ES-I3 (cell line): ENCODE data around the gene CRACR2B.

ENCODE experiments used
- H3K36me3 ChIP-seq: 2 replicates; pipeline ENCODE4 v1.6.1; 2013; ENCODE audit warnings: mild to moderate bottlenecking, low read length, control low read depth, moderate library complexity; ENCODE audit not compliant: insufficient read depth
- H3K4me1 ChIP-seq: 2 replicates; pipeline ENCODE4 v1.6.1; 2013; ENCODE audit warnings: mild to moderate bottlenecking, control low read depth, low read length; ENCODE audit not compliant: insufficient read depth
- H3K9ac ChIP-seq: 2 replicates; pipeline ENCODE4 v1.6.1; 2013; ENCODE audit warnings: low read depth, mild to moderate bottlenecking, low read length, moderate library complexity
- H3K9me3 ChIP-seq: 2 replicates; pipeline ENCODE4 v1.6.1; 2013; ENCODE audit warnings: mild to moderate bottlenecking, low read length, moderate library complexity; ENCODE audit not compliant: control insufficient read depth, insufficient read depth

Gene CRACR2B

GRCh38 chr11:827897-828192 is at the start of gene CRACR2B:
Gene CRACR2B, plus strand, starts transcription at chr11:827919. Its CDS starts 689 bp downstream, at chr11:828608.
- Histone ChIP-seq H3K4me1 (peaks cover 22% of the 10 kb centered on the region), H3K36me3 (no peaks in the 10 kb centered on the region), H3K9me3 (no peaks in the 10 kb centered on the region), H3K9ac (peak within 1 kb of the TSS; percentile 70)

GRCh38 chr11:778976-779954 is 48.5 kb upstream of the CRACR2B start:
- Histone ChIP-seq H3K4me1 (peaks cover 7% of the 10 kb centered on the region; the same call in 1 of the 2 replicates), H3K9me3 (no peaks in the 10 kb centered on the region), H3K9ac (no peak overlapping the region), H3K36me3 (no peaks in the 10 kb centered on the region)

GRCh38 chr11:779955-780532 is 47.7 kb upstream of the CRACR2B start:
- no peaks in the 10 kb centered on the region for H3K9me3 ChIP-seq
- H3K36me3 ChIP-seq, result no peaks in the 10 kb centered on the region
- no peak overlapping the region for H3K9ac ChIP-seq
- peaks cover 7% of the 10 kb centered on the region; the same call in 1 of the 2 replicates for H3K4me1 ChIP-seq

- Histone ChIP-seq H3K9me3 (no peaks in the 10 kb centered on the region), H3K4me1 (peaks cover 2% of the 10 kb centered on the region; the same call in 1 of the 2 replicates), H3K36me3 (no peaks in the 10 kb centered on the region), H3K9ac (no peak overlapping the region)
Observed at GRCh38 chr11:782264-783174, 45.2 kb upstream of the CRACR2B start.

GRCh38 chr11:783581-784015 is 44.1 kb upstream of the CRACR2B start:
- Histone ChIP-seq H3K4me1 (peaks cover 2% of the 10 kb centered on the region; the same call in 1 of the 2 replicates), H3K9me3 (no peaks in the 10 kb centered on the region), H3K9ac (no peak overlapping the region), H3K36me3 (no peaks in the 10 kb centered on the region)

GRCh38 chr11:786235-787083 is 41.3 kb upstream of the CRACR2B start:
- Histone ChIP-seq H3K36me3 (no peaks in the 10 kb centered on the region), H3K9me3 (no peaks in the 10 kb centered on the region), H3K4me1 (peaks cover 9% of the 10 kb centered on the region; the same call in 1 of the 2 replicates)

GRCh38 chr11:787084-787675 is 40.5 kb upstream of the CRACR2B start:
- Histone ChIP-seq H3K36me3 (no peaks in the 10 kb centered on the region), H3K9me3 (no peaks in the 10 kb centered on the region), H3K9ac (no peak overlapping the region), H3K4me1 (peaks cover 7% of the 10 kb centered on the region; the same call in 1 of the 2 replicates)

More at GRCh38 chr11:786235-787083, 41.3 kb upstream of the CRACR2B start:
- H3K9ac ChIP-seq, result no peak overlapping the region

- peaks cover 7% of the 10 kb centered on the region; the same call in 1 of the 2 replicates for H3K4me1 ChIP-seq
- no peaks in the 10 kb centered on the region for H3K36me3 ChIP-seq
- H3K9me3 ChIP-seq, result no peaks in the 10 kb centered on the region
- H3K9ac ChIP-seq, result no peak overlapping the region
Observed at GRCh38 chr11:788009-788640, 39.6 kb upstream of the CRACR2B start.

GRCh38 chr11:788953-789940 is 38.5 kb upstream of the CRACR2B start:
- no peak overlapping the region for H3K9ac ChIP-seq
- H3K36me3 ChIP-seq, result no peaks in the 10 kb centered on the region
- H3K9me3 ChIP-seq, result no peaks in the 10 kb centered on the region
- H3K4me1 ChIP-seq, result peaks cover 7% of the 10 kb centered on the region; the same call in 1 of the 2 replicates

GRCh38 chr11:789943-790342 is 37.8 kb upstream of the CRACR2B start, which contains the start of gene CEND1:
Gene CEND1, minus strand, starts transcription at chr11:790090. Its CDS starts 1,514 bp downstream, at chr11:788576.
- Histone ChIP-seq H3K9ac (no peak within 1 kb of the TSS), H3K4me1 (peaks cover 7% of the 10 kb centered on the region; the same call in 1 of the 2 replicates), H3K36me3 (no peaks in the 10 kb centered on the region), H3K9me3 (no peaks in the 10 kb centered on the region)

- Histone ChIP-seq H3K9me3 (no peaks in the 10 kb centered on the region), H3K4me1 (peaks cover 7% of the 10 kb centered on the region; the same call in 1 of the 2 replicates), H3K9ac (no peak overlapping the region), H3K36me3 (no peaks in the 10 kb centered on the region)
Observed at GRCh38 chr11:790721-791564, 36.8 kb upstream of the CRACR2B start.
